AG04450 (cell line): Measurements from ENCODE around the gene TGFBR2. TPM values are rescaled to one million over a fixed set of nuclear protein-coding genes. Genes with fewer than 3 reads are reported as not detected.

Experiments
- CTCF ChIA-PET: fragments of 300-600, 350-600 bp; formaldehyde crosslinking; extraction: SDS; loops from one replicate; lab custom pipeline; 2022; ENCODE audit warnings: antibody characterized with exemption, inconsistent platforms; lab: Charles Lee
- POLR2A ChIA-PET: fragments of 350-600 bp; formaldehyde crosslinking; extraction: SDS; loops from one replicate; lab custom pipeline; 2021; ENCODE audit warnings: antibody characterized with exemption, inconsistent platforms; lab: Yijun Ruan, JAX
- DNase-seq: peaks from one replicate; pipeline ENCODE4 v3.0.0-alpha.2; 2011; ENCODE audit warnings: low read depth, low spot score
- H3K27ac ChIP-seq: one replicate; pipeline ENCODE4 v1.5.1; 2012; ENCODE audit warnings: low read depth, low read length, control low read depth
- H3K27me3 ChIP-seq: one replicate; pipeline ENCODE4 v1.6.0; 2012; ENCODE audit warnings: low read length; ENCODE audit not compliant: control insufficient read depth, insufficient read depth
- H3K4me3 ChIP-seq: 2 replicates; pipeline ENCODE4 v1.5.1; 2011; ENCODE audit warnings: mild to moderate bottlenecking, low read depth, low read length, control low read depth
- H3K9me3 ChIP-seq: 2 replicates; pipeline ENCODE4 v1.5.1; 2012; ENCODE audit warnings: low read length; ENCODE audit not compliant: control insufficient read depth, insufficient read depth
- polyA plus RNA-seq: library from polyadenylated mRNA; depleted of rRNA; stranded (reverse); fragments of >200 nt; gene quantifications from 2 replicates; pipeline ENCODE4 v1.2.3, GENCODE V29; 2011
- TF ChIP-seq, protein P1 (sequence below): IDR thresholded peaks from 2 replicates; pipeline ENCODE4 v1.5.1; 2011; ENCODE audit warnings: low read depth, low read length, control low read depth, inconsistent platforms

The TGFBR2 gene
- polyA plus RNA-seq, 1 experiment: 158 TPM

DNA sequence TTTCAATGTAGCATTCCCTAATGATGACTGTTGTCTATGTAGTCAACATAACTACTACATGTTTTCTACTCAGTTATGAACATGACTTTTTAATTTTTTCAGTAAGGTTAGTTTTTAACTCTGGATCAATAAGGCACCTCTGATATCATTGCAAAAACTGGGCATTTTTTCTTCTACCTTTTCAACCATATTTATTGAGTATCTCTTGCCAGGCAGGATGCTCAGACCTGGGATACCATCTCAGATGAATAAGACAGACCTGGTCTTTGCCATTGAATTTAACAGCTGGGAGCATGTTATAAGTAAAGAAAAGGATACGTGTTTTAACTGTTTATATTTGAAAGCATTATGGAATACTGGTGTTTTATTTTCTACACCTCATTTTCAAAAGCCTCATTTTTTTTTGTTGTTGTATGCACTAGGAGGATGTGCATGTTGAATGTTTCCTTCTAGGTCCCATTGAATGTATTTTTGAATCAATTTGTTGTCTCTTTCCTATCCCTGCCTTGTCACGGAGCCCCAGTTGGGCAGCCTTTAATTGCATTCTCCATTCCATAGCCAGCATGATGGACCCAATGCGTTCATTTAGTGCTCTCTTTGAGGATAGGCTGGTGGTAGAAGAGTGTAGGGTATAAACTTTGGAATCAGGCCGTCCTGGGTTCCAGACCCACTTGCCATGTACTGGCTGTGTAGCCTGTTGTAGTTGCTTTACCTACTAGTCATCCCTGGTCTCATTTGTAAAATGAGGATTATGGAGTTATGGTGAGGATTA is 3.7 kb downstream of the TGFBR2 start:
- H3K27me3 ChIP-seq: no peaks in the 10 kb centered on the region
- no peak for DNase-seq
- TF ChIP-seq, protein P1, sequence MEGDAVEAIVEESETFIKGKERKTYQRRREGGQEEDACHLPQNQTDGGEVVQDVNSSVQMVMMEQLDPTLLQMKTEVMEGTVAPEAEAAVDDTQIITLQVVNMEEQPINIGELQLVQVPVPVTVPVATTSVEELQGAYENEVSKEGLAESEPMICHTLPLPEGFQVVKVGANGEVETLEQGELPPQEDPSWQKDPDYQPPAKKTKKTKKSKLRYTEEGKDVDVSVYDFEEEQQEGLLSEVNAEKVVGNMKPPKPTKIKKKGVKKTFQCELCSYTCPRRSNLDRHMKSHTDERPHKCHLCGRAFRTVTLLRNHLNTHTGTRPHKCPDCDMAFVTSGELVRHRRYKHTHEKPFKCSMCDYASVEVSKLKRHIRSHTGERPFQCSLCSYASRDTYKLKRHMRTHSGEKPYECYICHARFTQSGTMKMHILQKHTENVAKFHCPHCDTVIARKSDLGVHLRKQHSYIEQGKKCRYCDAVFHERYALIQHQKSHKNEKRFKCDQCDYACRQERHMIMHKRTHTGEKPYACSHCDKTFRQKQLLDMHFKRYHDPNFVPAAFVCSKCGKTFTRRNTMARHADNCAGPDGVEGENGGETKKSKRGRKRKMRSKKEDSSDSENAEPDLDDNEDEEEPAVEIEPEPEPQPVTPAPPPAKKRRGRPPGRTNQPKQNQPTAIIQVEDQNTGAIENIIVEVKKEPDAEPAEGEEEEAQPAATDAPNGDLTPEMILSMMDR: no peak
- POLR2A ChIA-PET: no interaction called here
- peaks cover 5% of the 10 kb centered on the region; the same call in 1 of the 2 replicates for H3K9me3 ChIP-seq
- no peak overlapping the region for H3K27ac ChIP-seq
- CTCF ChIA-PET: no interaction called here
- no peak overlapping the region for H3K4me3 ChIP-seq

DNA sequence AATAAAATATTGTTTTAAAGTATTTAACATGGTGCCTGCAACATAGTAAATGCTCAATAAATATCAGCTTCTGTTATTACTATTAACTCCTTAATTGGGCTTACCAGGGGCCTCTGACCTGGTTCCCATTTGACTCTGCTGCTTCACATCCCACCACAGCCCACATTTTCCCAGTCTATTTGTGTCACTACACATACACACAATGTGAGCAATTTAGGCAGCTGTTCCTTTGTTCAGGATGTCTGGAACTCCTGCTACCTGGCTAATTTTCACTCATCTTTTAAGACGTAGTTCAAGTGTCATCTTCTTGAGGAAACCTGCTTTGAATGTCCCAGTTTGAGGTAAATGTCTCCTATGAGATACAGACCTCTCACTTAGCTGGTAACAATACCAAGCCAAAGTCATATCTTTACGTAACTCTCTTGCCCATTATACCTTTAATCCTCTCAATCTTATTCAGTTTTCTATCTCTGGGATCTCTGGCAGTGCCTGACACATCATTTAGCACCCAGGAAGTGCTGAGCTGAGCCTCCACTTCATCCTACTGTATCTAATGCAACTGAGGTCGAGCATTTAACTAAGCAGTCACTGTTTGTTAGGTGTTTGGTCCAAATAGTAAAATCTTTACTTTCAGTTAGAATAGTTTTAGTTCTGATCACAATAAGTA is 4.4 kb downstream of the TGFBR2 start:
- ChIA-PET POLR2A (no interaction called here), CTCF (no interaction called here)
- DNase-seq: no peak
- no peak overlapping the region for H3K4me3 ChIP-seq
- H3K27ac ChIP-seq: no peak overlapping the region
- peaks cover 5% of the 10 kb centered on the region; the same call in 1 of the 2 replicates for H3K9me3 ChIP-seq
- no peaks in the 10 kb centered on the region for H3K27me3 ChIP-seq
- TF ChIP-seq, protein P1: no peak

DNA sequence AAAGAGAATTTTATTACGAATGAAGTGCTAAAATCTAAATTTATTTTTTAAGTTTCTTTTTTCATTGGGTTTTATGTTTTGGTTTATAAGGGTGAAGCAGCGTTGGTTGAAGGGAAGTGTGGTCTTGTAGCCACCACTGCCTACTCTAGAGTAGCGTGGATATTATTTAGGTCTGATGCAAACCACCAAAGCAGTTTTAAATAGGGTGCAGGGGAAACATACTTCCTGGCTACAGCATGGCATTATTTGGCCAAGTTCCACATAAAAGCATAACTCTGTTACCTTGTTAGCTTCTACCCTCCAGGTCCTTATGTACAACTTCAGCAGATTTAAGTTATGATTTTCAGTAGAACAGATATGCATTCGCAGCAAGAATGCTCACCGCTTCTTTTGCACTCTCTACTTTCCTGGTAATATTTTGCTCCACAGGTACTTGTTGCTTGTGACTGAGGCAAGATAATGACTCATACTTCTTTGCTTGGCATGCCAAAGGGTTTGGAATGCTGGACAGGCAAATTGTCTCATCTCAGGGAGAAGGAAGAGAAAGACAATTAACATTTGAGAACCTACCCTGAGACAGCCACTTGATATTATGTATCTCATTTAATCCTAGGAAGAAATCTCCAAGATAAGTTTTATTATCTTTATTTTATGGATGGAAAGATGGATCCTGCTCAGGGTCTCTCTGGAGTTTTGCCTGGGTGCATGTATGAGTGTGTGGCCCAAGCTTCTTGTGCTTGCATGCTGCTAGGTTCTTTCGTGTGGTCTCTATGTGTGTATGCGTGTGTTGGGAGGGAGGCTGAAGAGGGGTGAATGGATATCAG is 5.4 kb downstream of the TGFBR2 start:
- CTCF ChIA-PET: interaction anchor here (0.6 kb wide), 1 partner anchor 11 kb away, joined by 9 read pairs; no protein-coding TSS in a partner anchor
- TF ChIP-seq, protein P1: no peak
- no peak for DNase-seq
- H3K27me3 ChIP-seq: no peaks in the 10 kb centered on the region
- H3K4me3 ChIP-seq: no peak overlapping the region
- POLR2A ChIA-PET: no interaction called here
- H3K27ac ChIP-seq: no peak overlapping the region
- peaks cover 5% of the 10 kb centered on the region; the same call in 1 of the 2 replicates for H3K9me3 ChIP-seq

DNA sequence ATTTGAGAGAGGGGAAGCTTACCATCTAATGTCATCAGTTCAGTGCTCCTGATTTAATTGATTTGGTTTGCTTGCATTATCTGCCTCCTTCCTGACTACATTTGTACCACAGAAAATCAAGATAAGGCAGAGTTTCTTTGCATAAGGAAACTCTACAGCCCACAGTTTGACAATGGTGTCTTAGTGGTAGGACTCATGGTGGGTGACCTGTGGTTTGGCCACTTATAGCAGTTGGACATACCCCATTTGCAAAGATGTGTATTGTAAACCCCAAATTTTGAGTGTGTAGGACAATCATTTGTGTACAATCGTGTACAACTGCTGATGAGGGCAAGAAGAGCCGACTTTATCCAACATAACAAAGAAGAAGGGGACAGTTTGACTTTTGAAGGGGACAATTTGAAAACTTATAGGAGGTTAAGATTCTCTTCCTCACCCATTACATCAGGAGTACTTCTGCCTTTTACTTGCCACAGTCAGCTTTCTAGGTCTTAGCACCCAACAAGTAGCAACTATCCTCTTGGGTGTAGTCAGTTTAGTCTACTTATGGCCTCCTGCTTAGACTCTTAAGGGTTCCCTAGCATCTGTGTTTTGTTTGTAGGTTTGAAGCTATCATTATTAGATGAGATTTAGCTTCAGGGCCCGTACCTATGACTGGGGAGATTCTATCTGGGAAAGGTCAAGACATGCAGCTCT is 6.2 kb downstream of the TGFBR2 start:
- CTCF ChIA-PET: interaction anchor here (0.6 to 1.1 kb wide), 2 partner anchors 46 to 134 kb away, joined by 3 read pairs; no protein-coding TSS in a partner anchor
- Histone ChIP-seq H3K4me3 (no peak overlapping the region), H3K27me3 (no peaks in the 10 kb centered on the region), H3K9me3 (peaks cover 5% of the 10 kb centered on the region; the same call in 1 of the 2 replicates), H3K27ac (no peak overlapping the region)
- POLR2A ChIA-PET: no interaction called here
- TF ChIP-seq, protein P1: no peak
- no peak for DNase-seq
